NCI-H345 treated with DMSO at 0.1 percent for 48 hours (cell line): ENCODE measurements around the gene AURKA.

Experiments used
- DNase-seq: peaks from one replicate; lab custom pipeline; 2025; ENCODE audit not compliant: unreplicated experiment; lab: John Stamatoyannopoulos, UW

Gene AURKA

DNA sequence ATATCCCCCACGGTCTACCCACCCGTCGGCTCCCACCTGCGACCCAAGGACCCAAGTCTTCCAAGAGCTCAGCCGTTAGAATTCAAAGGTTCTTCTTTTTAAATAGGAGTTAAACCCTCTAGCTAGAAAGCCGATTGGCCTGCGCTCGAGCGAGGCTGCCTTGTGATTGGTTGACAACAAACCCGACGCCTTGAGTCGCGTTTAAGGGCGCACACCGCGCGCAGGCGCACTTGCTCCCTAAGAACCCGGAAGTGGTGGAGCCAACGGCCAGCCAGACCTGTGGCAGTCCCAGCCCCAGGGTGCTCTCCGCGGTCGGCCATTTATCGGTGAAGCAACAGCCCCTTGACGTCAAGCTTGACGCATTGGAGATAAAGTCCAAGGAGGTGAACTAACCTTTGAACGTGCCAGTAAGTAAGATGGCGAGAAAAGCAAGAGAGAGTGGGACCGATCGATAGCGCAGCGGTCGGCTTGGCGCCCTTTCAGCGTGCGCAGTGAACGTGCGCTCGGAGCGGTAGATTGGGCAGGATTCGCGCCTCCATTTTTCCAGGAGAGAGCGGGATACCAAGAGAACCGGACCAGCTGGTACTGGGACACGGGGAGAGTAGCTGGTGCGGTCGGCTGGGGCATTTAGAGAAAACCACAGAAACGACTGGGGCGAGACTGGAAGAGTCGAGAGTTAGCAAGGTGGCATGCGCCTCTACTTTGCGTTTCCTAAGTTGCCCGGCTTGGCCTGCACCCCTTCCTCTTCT lies at the start of gene AURKA, which contains the start of gene CSTF1:
Gene AURKA, minus strand, starts transcription at position 84 of the 749 bp plus-strand sequence. CDS start 4,018 bp downstream, outside the sequence.
Gene CSTF1, plus strand, starts transcription at position 514 of the 749 bp plus-strand sequence. CDS start 2,908 bp downstream, outside the sequence.
- peak; percentile 99 for DNase-seq

DNA sequence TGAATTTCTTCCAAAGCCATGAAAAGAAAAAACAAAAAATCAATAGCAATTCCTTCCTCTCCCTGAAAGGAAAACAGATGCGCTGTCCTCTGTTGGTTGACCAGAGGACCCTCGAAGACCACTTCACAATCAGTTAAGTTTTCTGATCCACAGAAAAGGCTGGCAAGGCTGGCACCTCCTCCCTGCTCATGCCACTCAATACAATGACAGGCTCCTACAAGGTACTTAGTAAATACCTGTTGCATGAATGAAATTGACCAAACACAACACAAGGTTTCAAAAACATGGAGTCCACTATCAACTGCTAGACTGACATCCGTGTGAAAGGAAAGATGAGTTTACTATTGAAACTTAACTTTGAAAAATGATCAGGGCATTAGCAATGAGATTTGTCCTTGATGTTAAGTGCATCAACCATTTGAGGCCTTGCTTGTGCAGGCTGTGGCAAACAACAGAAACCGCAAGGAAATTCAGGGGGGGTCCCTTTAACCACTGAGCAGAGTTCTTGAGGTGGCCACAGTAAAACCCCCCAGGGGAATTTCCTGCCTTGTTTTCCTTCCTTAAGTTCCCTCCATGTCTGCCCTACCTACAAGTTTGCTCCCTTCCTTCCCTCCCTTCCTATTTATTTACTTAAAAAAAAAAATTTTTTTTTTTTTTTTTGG lies 48.5 kb upstream of the AURKA start:
- DNase-seq: no peak

DNA sequence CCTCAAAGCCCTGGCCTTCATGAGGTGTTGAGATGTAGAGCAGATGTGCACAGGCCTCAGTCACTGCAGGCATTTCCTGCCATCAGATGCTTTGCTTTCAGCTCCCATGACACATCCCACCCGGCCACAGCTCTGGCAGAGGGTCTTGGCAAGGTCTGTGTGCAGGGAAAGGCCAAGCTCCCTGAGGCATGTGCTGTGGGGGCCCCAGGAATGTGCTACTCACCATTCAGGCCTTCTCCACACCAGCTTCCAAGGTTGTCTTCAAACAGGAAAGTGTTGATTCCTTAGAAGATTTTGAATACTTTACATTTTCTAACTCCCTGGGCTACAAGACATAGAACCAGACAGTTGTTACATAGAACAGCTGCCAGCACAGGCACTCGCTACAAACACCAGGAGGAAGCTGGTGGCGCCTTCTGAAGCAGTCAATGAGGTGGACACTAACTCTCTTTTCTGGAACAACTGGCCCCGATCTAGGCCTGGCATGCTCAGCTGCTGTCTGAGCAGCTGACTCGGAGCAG lies 47.8 kb upstream of the AURKA start:
- DNase-seq: no peak

DNA sequence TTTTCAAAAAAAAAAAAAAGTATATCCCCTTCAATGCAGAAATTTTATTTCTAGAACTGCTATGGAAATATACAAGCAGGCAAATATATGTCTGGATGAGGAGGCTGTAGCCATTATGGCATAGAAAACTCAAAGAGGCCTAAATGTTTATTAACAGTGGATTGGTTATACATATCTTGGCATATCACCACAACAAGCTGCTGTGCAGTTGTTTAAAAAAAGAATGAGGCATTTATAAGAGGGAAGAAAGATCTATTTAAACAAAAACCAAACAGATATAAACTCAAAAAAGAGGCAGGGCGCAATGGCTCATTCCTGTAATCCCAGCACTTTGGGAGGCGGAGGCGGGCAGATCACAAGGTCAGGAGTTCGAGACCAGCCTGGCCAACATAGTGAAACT lies 46.3 kb upstream of the AURKA start:
- no peak for DNase-seq

DNA sequence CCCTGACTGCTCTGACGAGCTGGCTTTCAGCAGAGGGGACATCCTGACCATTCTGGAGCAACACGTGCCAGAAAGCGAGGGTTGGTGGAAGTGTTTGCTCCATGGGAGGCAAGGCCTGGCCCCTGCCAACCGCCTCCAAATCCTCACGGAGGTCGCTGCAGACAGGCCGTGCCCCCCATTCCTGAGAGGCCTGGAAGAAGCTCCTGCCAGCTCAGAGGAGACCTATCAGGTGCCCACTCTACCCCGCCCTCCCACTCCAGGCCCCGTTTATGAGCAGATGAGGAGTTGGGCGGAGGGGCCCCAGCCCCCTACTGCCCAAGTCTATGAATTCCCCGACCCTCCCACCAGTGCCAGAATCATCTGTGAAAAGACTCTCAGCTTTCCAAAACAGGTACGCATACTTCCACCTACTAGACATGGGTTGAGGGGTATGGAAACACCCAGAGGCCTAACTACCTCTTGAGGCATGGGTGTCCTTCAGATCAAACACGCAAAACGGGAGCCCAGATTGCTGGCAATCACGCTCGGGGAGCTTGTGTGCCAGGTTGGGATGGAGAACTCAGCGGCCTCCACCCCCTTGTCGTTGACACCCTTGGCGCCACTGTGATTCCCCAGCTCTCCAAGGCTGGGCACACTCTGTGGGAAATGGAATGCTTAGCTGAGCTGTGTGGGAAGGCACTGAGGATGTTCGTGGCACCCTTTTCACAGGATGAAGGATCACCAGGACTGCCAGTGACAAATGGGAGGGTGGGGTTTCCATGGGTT lies 45.4 kb upstream of the AURKA start:
- DNase-seq: no peak

DNA sequence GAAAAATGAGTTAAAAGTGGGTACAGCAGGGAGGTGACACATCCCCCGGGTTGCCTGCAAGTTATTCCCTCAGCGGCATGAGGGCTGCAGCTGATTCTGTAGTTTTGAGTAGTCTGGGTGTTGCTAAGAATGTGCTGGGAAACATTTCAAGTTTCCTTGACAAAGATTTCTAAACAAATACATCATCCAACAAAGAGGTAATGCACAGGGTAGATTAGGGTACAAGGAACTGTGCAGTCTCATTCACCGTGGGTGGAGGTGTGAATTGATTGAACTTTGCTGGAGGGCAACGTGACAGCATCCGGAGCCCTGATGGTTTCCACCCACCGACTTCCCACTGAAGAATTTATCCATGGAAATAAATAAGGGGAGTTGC lies 41.9 kb upstream of the AURKA start:
- no peak for DNase-seq

DNA sequence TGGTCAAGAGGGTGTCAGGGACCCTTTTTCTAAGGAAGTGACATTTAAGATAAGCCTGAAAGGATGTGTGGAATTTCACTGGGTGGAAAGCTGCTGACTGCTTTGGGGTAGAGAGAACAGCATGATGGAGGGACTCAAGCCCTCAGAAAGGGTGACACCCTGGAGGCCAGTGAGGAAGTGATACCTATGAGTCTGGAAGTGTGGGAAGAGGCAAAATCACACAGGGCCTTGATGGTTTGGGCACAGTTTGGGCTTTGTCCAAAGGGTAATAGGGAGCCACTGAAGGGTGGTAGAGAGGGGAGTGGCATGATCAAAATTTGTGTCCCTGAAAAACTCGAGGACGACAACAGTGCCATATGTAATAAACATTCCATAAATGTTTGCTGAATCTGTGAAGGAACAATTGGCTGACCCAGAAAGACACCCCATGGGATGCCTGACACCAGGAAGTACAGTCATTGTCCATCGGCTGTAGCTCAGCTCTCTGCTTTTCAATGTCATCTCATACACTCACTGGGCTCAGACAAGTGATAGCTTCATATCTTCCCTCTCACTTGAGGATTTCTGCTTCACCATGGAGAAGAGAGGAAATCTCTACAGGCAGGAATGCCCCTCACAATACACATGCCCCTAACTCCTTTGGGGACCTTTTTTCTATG lies 41.3 kb upstream of the AURKA start:
- no peak for DNase-seq

- DNase-seq: no peak
These were observed 39.5 kb upstream of the AURKA start for GRCh38 chr20:56431471-56431870.

- no peak for DNase-seq
These were observed 38.9 kb upstream of the AURKA start for GRCh38 chr20:56430957-56431356.

GRCh38 chr20:56430461-56430860 lies 38.4 kb upstream of the AURKA start:
- DNase-seq: no peak

GRCh38 chr20:56429941-56430340 lies 37.9 kb upstream of the AURKA start:
- no peak for DNase-seq

- DNase-seq: no peak
These were observed 37.5 kb upstream of the AURKA start for GRCh38 chr20:56429502-56429901.

- DNase-seq: no peak
These were observed 36.9 kb upstream of the AURKA start for GRCh38 chr20:56428881-56429280.

DNA sequence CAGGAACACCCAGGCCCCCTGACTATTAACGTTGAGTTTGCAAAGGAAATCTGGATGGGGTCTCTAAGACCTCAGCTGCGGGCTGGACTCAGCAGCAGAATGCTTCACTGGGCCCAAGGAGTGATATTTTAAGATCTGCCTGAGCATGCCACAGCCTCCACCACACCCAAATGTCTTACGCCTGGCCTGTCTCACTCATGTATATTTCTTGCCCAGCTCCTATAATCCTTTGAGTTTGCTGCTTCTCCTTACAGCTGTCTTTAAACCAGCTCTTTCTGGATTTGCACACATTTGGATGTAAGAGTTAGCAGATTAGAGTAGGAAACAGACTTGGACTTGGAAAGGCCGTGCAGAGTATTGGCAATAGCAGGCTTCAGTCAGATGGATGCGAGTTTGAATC lies 36.4 kb upstream of the AURKA start:
- DNase-seq: no peak

GRCh38 chr20:56427797-56428196 lies 35.8 kb upstream of the AURKA start:
- DNase-seq: no peak

DNA sequence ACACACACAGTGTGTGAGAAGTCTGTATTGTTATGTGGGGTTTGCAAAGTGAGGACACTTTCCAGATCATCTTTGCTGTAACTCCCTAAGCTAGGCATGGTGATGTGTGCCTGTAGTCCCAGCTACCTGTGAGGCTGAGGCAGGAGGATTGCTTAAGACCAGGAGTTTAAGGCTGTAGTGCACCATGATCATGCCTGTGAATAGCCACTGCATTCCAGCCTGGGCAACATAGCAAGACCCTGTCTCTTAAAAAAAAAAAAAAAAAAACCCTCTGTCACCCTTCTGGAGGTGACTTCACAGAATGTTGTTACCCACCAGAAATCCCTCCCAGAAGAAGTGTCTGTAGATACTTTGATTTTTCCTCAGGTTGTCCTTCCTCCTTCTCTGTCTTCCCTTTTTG lies 34.9 kb upstream of the AURKA start:
- DNase-seq: no peak

DNA sequence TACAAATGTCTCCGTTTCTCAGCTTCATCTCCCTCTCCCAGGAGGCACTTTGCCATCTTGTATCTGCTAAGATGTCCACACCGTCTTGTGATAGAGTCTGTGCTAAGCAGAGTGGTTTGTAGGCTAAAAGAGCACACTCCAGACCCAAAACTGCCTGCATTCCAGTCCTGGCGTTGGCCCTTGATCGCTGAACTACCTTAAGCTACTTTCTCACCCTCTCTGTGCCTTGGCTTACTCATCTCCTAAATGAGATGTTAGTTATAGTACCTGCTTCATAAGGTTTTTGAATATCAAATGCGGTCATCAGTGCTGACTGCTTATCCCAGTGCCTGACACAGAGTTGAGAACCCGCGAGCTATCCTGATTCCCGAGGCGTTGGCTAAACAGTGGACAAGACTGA lies 34.0 kb upstream of the AURKA start:
- DNase-seq: no peak

GRCh38 chr20:56424931-56425330 lies 32.9 kb upstream of the AURKA start:
- no peak for DNase-seq

- no peak for DNase-seq
These were observed 31.9 kb upstream of the AURKA start for GRCh38 chr20:56423886-56424285.

DNA sequence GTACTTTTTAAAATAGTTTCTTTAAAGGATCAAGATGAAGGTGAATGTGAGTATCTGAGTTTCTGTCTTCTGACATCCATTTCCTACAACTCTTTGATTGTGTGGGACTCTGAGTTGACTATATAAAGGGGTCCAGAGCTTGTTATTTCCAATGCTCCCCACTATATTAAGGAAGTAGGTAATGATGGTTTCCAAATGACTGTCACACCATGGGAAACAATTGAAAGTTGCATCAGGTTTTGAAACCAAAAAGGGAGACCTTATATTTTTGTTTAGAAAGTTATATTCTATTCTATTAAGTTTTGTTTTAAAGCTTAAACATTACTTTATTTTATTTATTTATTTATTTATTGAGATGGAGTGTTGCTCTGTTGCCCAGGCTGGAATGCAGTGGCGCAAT lies 31.2 kb upstream of the AURKA start:
- no peak for DNase-seq

- DNase-seq: no peak
These were observed 30.8 kb upstream of the AURKA start for GRCh38 chr20:56422824-56423189.
